ENCODE data around the gene CEMIP2.

- TF ChIP-seq CTCF (conservative IDR thresholded peaks at IDR 0.05 in 1 of 2, IDR thresholded peaks at IDR 0.05 in 1 of 2; ENCODE audit: low read depth in 1 of 2, low read length in 2 of 2) (no peak), EZH2 (IDR thresholded peaks at IDR 0.05; ENCODE audit: low read length, missing control alignments) (no peak)
Observed at GRCh38 chr9:71644819-71645362, 123.4 kb downstream of the CEMIP2 start.

All from fibroblast of lung (primary cell).